A549 (cell line): Measurements from ENCODE around the gene RNF213. TPM values are rescaled to one million over a fixed set of nuclear protein-coding genes. Genes with fewer than 3 reads are reported as not detected.
A peak's percentile ranks its signal among the peaks of the same experiment; 100 is the strongest.

Experiments used
- ATAC-seq, 2 experiments: fragments of 200-7000 bp in 1 of 2; fragments of >200 bp in 1 of 2; cut with Nextera tagmentation in 1 of 2; cut with Tn5 transposase in 1 of 2; 3 replicates each; pipeline versions ENCODE4 v1.8.0 to v1.9.1; 2018 to 2020; ENCODE audit warnings: mild to moderate bottlenecking in 1 of 2, moderate library complexity in 1 of 2
- CTCF ChIA-PET: fragments of 300-600 bp; sonication (Branson Sonifier 250); formaldehyde crosslinking; extraction: SDS; loops from one replicate; lab custom pipeline; 2021; ENCODE audit warnings: antibody characterized with exemption, inconsistent platforms; lab: Yijun Ruan, JAX
- POLR2A ChIA-PET: fragments of 350-600 bp; formaldehyde crosslinking; extraction: SDS; loops from one replicate; lab custom pipeline; 2021; ENCODE audit warnings: antibody characterized with exemption, inconsistent platforms; lab: Yijun Ruan, JAX
- DNase-seq, 2 experiments: peaks; one replicate each; pipeline versions ENCODE4 v3.0.0 to v3.0.0-alpha.2; 2011 to 2016; ENCODE audit warnings: low read depth in 1 of 2, low spot score in 1 of 2
- FAIRE-seq: peaks from 2 replicates; lab custom pipeline; 2011; peaks lifted over from hg19 to GRCh38; lab: Jason Lieb, UNC
- H3K27ac ChIP-seq, 2 experiments: fragments of >200 bp; sonication (Bioruptor Twin); formaldehyde crosslinking; 3 replicates each; pipeline ENCODE4 v1.5.1; 2016 to 2017
- H3K4me1 ChIP-seq: fragments of >200 bp; sonication (Bioruptor Twin); formaldehyde crosslinking; 3 replicates; pipeline ENCODE4 v1.6.1; 2016
- H3K4me2 ChIP-seq: fragments of >200 bp; sonication (Bioruptor Twin); formaldehyde crosslinking; 3 replicates; pipeline ENCODE4 v1.6.1; 2016
- H3K4me3 ChIP-seq: fragments of >200 bp; sonication (Bioruptor Twin); formaldehyde crosslinking; 3 replicates; pipeline ENCODE4 v1.5.1; 2016
- H3K9me3 ChIP-seq: fragments of >200 bp; sonication (Bioruptor Twin); formaldehyde crosslinking; 3 replicates; pipeline ENCODE4 v1.6.1; 2016
- ATOH8 ChIP-seq: fragments of 250-450 bp; sonication (Bioruptor Pico); IDR thresholded peaks from 2 replicates; pipeline ENCODE4 v1.5.0; 2020; ENCODE audit warnings: low read depth, mild to moderate bottlenecking, moderate library complexity
- BCL3 ChIP-seq: fragments of >200 bp; sonication (Bioruptor Twin); formaldehyde crosslinking; IDR thresholded peaks from 3 replicates; pipeline ENCODE4 v1.6.1; 2016
- CBX2 ChIP-seq: fragments of 200-600 bp; sonication (generic); IDR thresholded peaks from 2 replicates; pipeline ENCODE4 v1.6.1; 2016; ENCODE audit warnings: low read depth, mild to moderate bottlenecking, borderline replicate concordance
- CEBPB ChIP-seq, 2 experiments: fragments of >200 bp in 1 of 2; sonication (Bioruptor Twin) in 1 of 2; formaldehyde crosslinking in 1 of 2; IDR thresholded peaks; 2 replicates each; pipeline ENCODE4 v1.6.1; 2012 to 2016
- CHD4 ChIP-seq: fragments of 200-600 bp; sonication (generic); IDR thresholded peaks from 2 replicates; pipeline ENCODE4 v1.6.1; 2016; ENCODE audit warnings: antibody characterized with exemption, mild to moderate bottlenecking, borderline replicate concordance
- EP300 ChIP-seq, 2 experiments: fragments of >200 bp; sonication (Bioruptor Twin); formaldehyde crosslinking; IDR thresholded peaks; 2 replicates in 1 of 2; 3 replicates in 1 of 2; pipeline ENCODE4 v1.6.1; 2016 to 2017
- ESRRA ChIP-seq: fragments of 150-350 bp; IDR thresholded peaks from 2 replicates; pipeline ENCODE4 v1.6.1; 2014; ENCODE audit warnings: mild to moderate bottlenecking, low read length, borderline replicate concordance
- FOSB ChIP-seq: fragments of 250-450 bp; sonication (Bioruptor Pico); IDR thresholded peaks from 2 replicates; pipeline ENCODE4 v1.5.0; 2020; ENCODE audit warnings: mild to moderate bottlenecking, moderate library complexity
- FOSL2 ChIP-seq, 2 experiments: fragments of 450-650 bp in 1 of 2; fragments of >200 bp in 1 of 2; sonication (Bioruptor Twin) in 1 of 2; formaldehyde crosslinking; IDR thresholded peaks; 2 replicates each; pipeline versions ENCODE4 v1.5.0 to v1.6.1; 2016 to 2020; ENCODE audit warnings: mild to moderate bottlenecking in 1 of 2, moderate library complexity in 1 of 2
- HOXB13 ChIP-seq: fragments of 250-450 bp; sonication (Bioruptor Pico); IDR thresholded peaks from 2 replicates; pipeline ENCODE4 v1.5.0; 2020; ENCODE audit warnings: low read depth, mild to moderate bottlenecking, moderate library complexity
- JUN ChIP-seq, 2 experiments: fragments of >200 bp; sonication (Bioruptor Twin); formaldehyde crosslinking; IDR thresholded peaks; 2 replicates in 1 of 2; 3 replicates in 1 of 2; pipeline ENCODE4 v1.6.1; 2016 to 2017
- JUNB ChIP-seq: fragments of >200 bp; sonication (Bioruptor Twin); formaldehyde crosslinking; IDR thresholded peaks from 2 replicates; pipeline ENCODE4 v1.6.1; 2016
- MYC ChIP-seq: IDR thresholded peaks from 2 replicates; pipeline ENCODE4 v1.6.1; 2012; ENCODE audit warnings: mild to moderate bottlenecking, inconsistent platforms, low read length, improper control_type of control experiment, borderline replicate concordance
- NR3C1 ChIP-seq: fragments of >200 bp; sonication (Bioruptor Twin); formaldehyde crosslinking; IDR thresholded peaks from 3 replicates; pipeline ENCODE4 v1.6.1; 2017
- PHF8 ChIP-seq: fragments of 200-600 bp; sonication (generic); IDR thresholded peaks from 2 replicates; pipeline ENCODE4 v1.6.1; 2016; ENCODE audit warnings: low read depth, mild to moderate bottlenecking, antibody characterized with exemption, moderate library complexity, borderline replicate concordance
- RAD21 ChIP-seq, 2 experiments: fragments of >200 bp in 1 of 2; sonication (Bioruptor Twin) in 1 of 2; formaldehyde crosslinking in 1 of 2; IDR thresholded peaks in 1 of 2; conservative IDR thresholded peaks in 1 of 2; 2 replicates in 1 of 2; 3 replicates in 1 of 2; pipeline ENCODE4 v1.6.1; 2012 to 2018; ENCODE audit warnings: inconsistent platforms in 1 of 2
- RCOR1 ChIP-seq: fragments of 150-350 bp; IDR thresholded peaks from 2 replicates; pipeline ENCODE4 v1.6.1; 2014; ENCODE audit warnings: antibody characterized with exemption, low read length, low read depth
- REST ChIP-seq: fragments of 200-600 bp; sonication (generic); IDR thresholded peaks from 2 replicates; pipeline ENCODE4 v1.6.1; 2016; ENCODE audit warnings: antibody characterized with exemption, mild to moderate bottlenecking, moderate library complexity
- USF2 ChIP-seq: fragments of 450-650 bp; IDR thresholded peaks from 2 replicates; pipeline ENCODE4 v1.6.1; 2014; ENCODE audit warnings: antibody characterized with exemption
- ZC3H11A ChIP-seq: fragments of 450-650 bp; IDR thresholded peaks from 2 replicates; pipeline ENCODE4 v1.6.1; 2014; ENCODE audit warnings: antibody characterized with exemption, mild to moderate bottlenecking
- ZFP36 ChIP-seq: fragments of 450-650 bp; IDR thresholded peaks from 2 replicates; pipeline ENCODE4 v1.6.1; 2014; ENCODE audit warnings: borderline replicate concordance; ENCODE audit not compliant: partially characterized antibody
- ZNF302 ChIP-seq: fragments of 250-450 bp; sonication (Bioruptor Pico); IDR thresholded peaks from 2 replicates; pipeline ENCODE4 v1.9.0; 2021; ENCODE audit warnings: inconsistent platforms, mild to moderate bottlenecking, moderate library complexity
- WGBS: methylation state at CpG from one replicate; pipeline ENCODE4 v1.1.6; 2017; ENCODE audit errors: missing lambda C conversion rate; 5-methylcytosine and 5-hydroxymethylcytosine counted together
- polyA plus RNA-seq, 4 experiments: library from polyadenylated mRNA; depleted of rRNA in 3 of 4; stranded (reverse); fragments of >200 nt; fragmentation: RNase III in 1 of 4; extraction: RNeasy Plus Mini Kit Qiagen cat#74134 plus additional on column Dnase treatment in 1 of 4; gene quantifications; 2 replicates in 3 of 4; 3 replicates in 1 of 4; pipeline ENCODE4 v1.2.3, GENCODE V29; 2011 to 2017

RNF213 gene
- polyA plus RNA-seq, 2 of the 4 experiments (the other 2 are of a cell fraction): 59.1 to 127 TPM

- H3K4me1 ChIP-seq: no peaks in the 10 kb centered on the region
- ChIA-PET CTCF (interaction anchor here (1.2 to 2.4 kb wide), 4 partner anchors 8 to 277 kb away, joined by 4 to 8 read pairs (median 7); no protein-coding TSS in a partner anchor), POLR2A (interaction anchor here (2.3 kb wide), 1 partner anchor 24 kb away, joined by 6 read pairs; the partner anchor contains the start of gene RNF213)
- ATAC-seq (peak; percentile 10 to 16; a peak in 2 of 6 replicates), FAIRE-seq (no peak), DNase-seq (no peak)
- H3K27ac ChIP-seq: no peak overlapping the region
- H3K9me3 ChIP-seq: no peaks in the 10 kb centered on the region
- 91% methylated on average over 19 of the region's 19 CpGs for WGBS
- TF ChIP-seq ATOH8 (CRISPR knock-in tag): no peak
- TF ChIP-seq CEBPB (IDR thresholded peaks at IDR 0.05): peak; percentile 60 to 82; a peak in 3 of 4 replicates
- no peak overlapping the region for H3K4me3 ChIP-seq
- H3K4me2 ChIP-seq: no peak overlapping the region
These were observed 24.7 kb downstream of the RNF213 start for GRCh38 chr17:80285237-80285920.

- FAIRE-seq: no peak
- CTCF ChIA-PET: interaction anchor here (1.4 to 2.4 kb wide), 4 partner anchors 8 to 91 kb away, joined by 3 to 8 read pairs (median 6); no protein-coding TSS in a partner anchor
- Histone ChIP-seq H3K4me2 (no peak overlapping the region), H3K27ac (no peak overlapping the region), H3K4me3 (no peak overlapping the region), H3K9me3 (no peaks in the 10 kb centered on the region), H3K4me1 (no peaks in the 10 kb centered on the region)
- POLR2A ChIA-PET: interaction anchor here (0.5 kb wide), 1 partner anchor 447 kb away, joined by 4 read pairs; the partner anchor contains the start of gene CBX4
- TF ChIP-seq ESRRA (no peak), FOSL2 (IDR thresholded peaks at IDR 0.05) (no peak), FOSL2 (CRISPR knock-in tag; IDR thresholded peaks at IDR 0.05) (no peak), JUNB (no peak), RAD21 (conservative IDR thresholded peaks at IDR 0.05 in 1 of 2, IDR thresholded peaks at IDR 0.05 in 1 of 2) (no peak), BCL3 (no peak), CHD4 (no peak), ZNF302 (CRISPR knock-in tag) (no peak), ZC3H11A (no peak), FOSB (CRISPR knock-in tag) (no peak), HOXB13 (CRISPR knock-in tag) (no peak), ZFP36 (no peak), RCOR1 (no peak), JUN (IDR thresholded peaks at IDR 0.05) (no peak), EP300 (IDR thresholded peaks at IDR 0.05) (no peak), USF2 (no peak), CBX2 (no peak), PHF8 (no peak)
- 95% methylated on average over 5 of the region's 5 CpGs for WGBS
- ATAC-seq: no peak
- DNase-seq: no peak
These were observed 25.9 kb downstream of the RNF213 start for GRCh38 chr17:80286638-80286960.

GRCh38 chr17:80287038-80287437, 26.4 kb downstream of the RNF213 start:
- no peak for ATAC-seq
- POLR2A ChIA-PET: interaction anchor here (0.5 to 1.1 kb wide), 2 partner anchors 25 to 448 kb away, joined by 4 read pairs; partner anchors contain the start of gene CBX4
- H3K27ac ChIP-seq: no peak overlapping the region
- CTCF ChIA-PET: interaction anchor here (0.7 to 1.5 kb wide), 4 partner anchors 8 to 91 kb away, joined by 3 to 7 read pairs (median 4); no protein-coding TSS in a partner anchor
- no peak overlapping the region for H3K4me3 ChIP-seq
- no peaks in the 10 kb centered on the region for H3K4me1 ChIP-seq
- H3K9me3 ChIP-seq: no peaks in the 10 kb centered on the region
- WGBS: 90% methylated on average over 9 of the region's 9 CpGs
- no peak overlapping the region for H3K4me2 ChIP-seq
- no peak for TF ChIP-seq CEBPB (IDR thresholded peaks at IDR 0.05)
- TF ChIP-seq REST: no peak
- TF ChIP-seq MYC: no peak
- no peak for TF ChIP-seq NR3C1
- no peak for DNase-seq
- no peak for FAIRE-seq
